ENCODE measurements around the gene SMAP2. TPM values are rescaled to one million over a fixed set of nuclear protein-coding genes. Genes with fewer than 3 reads are reported as not detected.

SMAP2 gene
- total and polyA plus RNA-seq, 2 donors (not counting 1 experiment from before 2014, with no cell fraction given), result 16.7 to 28.7 TPM

DNA sequence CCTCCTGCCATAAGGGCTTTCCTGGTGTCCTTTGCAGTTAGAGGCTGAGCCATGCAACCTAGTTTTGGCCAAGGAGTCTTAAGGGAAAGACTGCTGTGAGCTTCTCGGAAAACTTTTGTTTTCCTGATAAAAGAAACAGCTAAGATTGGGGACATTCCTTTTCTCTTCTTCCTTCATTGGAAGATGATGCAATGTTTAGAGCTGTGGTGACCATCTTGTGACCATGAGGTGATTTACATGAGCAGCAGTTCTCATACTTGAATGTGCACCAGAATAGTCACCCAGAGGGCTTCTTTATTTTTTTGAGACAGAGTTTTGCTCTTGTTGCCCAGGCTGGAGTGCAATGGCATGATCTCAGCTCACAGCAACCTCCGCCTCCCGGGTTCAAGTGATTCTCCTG, 20.4 kb upstream of the SMAP2 start:
- no peak overlapping the region for H3K27ac ChIP-seq (ENCODE audit: insufficient read depth, low read length)

DNA sequence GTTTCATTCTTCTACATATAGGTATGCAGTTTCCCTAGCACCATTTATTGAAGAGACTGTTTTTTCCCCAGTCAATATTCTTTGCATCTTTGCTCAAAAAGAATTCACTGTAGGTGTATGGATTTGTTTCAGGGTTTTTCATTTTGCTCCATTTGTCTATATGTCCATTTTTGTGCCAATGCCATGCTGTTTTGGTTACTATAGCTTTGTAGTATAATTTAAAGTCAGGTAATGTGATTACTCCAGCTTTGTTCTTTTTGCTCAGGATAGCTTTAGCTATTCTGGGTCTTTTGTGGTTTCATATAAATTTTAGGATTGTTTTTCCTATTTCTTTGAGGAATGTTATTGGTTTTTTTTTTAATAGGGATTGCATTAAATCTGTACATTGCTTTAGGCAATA, 15.9 kb upstream of the SMAP2 start:
- Histone ChIP-seq H3K27me3 (ENCODE audit: control insufficient read depth, insufficient read depth, low read length) (peaks cover 2% of the 10 kb centered on the region), H3K9ac (ENCODE audit: insufficient read depth, low read length) (no peak overlapping the region), H3K4me1 (ENCODE audit: control insufficient read depth, extremely low read depth, insufficient read depth, low read length) (no peaks in the 10 kb centered on the region), H3K36me3 (ENCODE audit: control insufficient read depth, insufficient read depth, low read length) (no peaks in the 10 kb centered on the region), H2AFZ (ENCODE audit: low read length) (no peak overlapping the region), H3K4me2 (ENCODE audit: extremely low read depth, insufficient read depth, low read length) (no peak overlapping the region), H3K79me2 (ENCODE audit: control insufficient read depth, insufficient read depth, low read length) (no peaks in the 10 kb centered on the region), H4K20me1 (ENCODE audit: control insufficient read depth, extremely low read depth, insufficient read depth, low read length) (no peaks in the 10 kb centered on the region), H3K9me3 (ENCODE audit: control insufficient read depth, insufficient read depth, low read depth, low read length) (no peaks in the 10 kb centered on the region), H3K4me3 (replicated peaks in 1 of 4; ENCODE audit: control extremely low read depth in 1 of 4, insufficient read depth in 1 of 4, low read depth in 3 of 4, low read length in 4 of 4) (no peak overlapping the region), H3K27ac (ENCODE audit: insufficient read depth, low read length) (no peak overlapping the region)
- no peak for TF ChIP-seq EZH2 (IDR thresholded peaks at IDR 0.05; ENCODE audit: low read length, missing control alignments)
- TF ChIP-seq, protein P1, sequence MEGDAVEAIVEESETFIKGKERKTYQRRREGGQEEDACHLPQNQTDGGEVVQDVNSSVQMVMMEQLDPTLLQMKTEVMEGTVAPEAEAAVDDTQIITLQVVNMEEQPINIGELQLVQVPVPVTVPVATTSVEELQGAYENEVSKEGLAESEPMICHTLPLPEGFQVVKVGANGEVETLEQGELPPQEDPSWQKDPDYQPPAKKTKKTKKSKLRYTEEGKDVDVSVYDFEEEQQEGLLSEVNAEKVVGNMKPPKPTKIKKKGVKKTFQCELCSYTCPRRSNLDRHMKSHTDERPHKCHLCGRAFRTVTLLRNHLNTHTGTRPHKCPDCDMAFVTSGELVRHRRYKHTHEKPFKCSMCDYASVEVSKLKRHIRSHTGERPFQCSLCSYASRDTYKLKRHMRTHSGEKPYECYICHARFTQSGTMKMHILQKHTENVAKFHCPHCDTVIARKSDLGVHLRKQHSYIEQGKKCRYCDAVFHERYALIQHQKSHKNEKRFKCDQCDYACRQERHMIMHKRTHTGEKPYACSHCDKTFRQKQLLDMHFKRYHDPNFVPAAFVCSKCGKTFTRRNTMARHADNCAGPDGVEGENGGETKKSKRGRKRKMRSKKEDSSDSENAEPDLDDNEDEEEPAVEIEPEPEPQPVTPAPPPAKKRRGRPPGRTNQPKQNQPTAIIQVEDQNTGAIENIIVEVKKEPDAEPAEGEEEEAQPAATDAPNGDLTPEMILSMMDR (conservative IDR thresholded peaks at IDR 0.05 in 1 of 2, IDR thresholded peaks at IDR 0.05 in 1 of 2; ENCODE audit: low read depth in 1 of 2, low read length in 2 of 2), result no peak
- no peak for DNase-seq (ENCODE audit: low read depth in 2 of 2)

More for the DNA sequence above, 20.4 kb upstream of the SMAP2 start:
- no peak overlapping the region for H3K4me2 ChIP-seq (ENCODE audit: extremely low read depth, insufficient read depth, low read length)
- DNase-seq (ENCODE audit: low read depth in 2 of 2), result no peak
- H3K9me3 ChIP-seq (ENCODE audit: control insufficient read depth, insufficient read depth, low read depth, low read length), result no peaks in the 10 kb centered on the region
- no peak overlapping the region for H3K4me3 ChIP-seq (replicated peaks in 1 of 4; ENCODE audit: control extremely low read depth in 1 of 4, insufficient read depth in 1 of 4, low read depth in 3 of 4, low read length in 4 of 4)
- no peaks in the 10 kb centered on the region for H3K36me3 ChIP-seq (ENCODE audit: control insufficient read depth, insufficient read depth, low read length)
- no peak overlapping the region for H2AFZ ChIP-seq (ENCODE audit: low read length)
- H3K79me2 ChIP-seq (ENCODE audit: control insufficient read depth, insufficient read depth, low read length), result no peaks in the 10 kb centered on the region
- H3K27me3 ChIP-seq (ENCODE audit: control insufficient read depth, insufficient read depth, low read length), result peaks cover 2% of the 10 kb centered on the region
- H4K20me1 ChIP-seq (ENCODE audit: control insufficient read depth, extremely low read depth, insufficient read depth, low read length), result no peaks in the 10 kb centered on the region
- TF ChIP-seq EZH2 (IDR thresholded peaks at IDR 0.05; ENCODE audit: low read length, missing control alignments), result no peak
- TF ChIP-seq, protein P1 (conservative IDR thresholded peaks at IDR 0.05 in 1 of 2, IDR thresholded peaks at IDR 0.05 in 1 of 2; ENCODE audit: low read depth in 1 of 2, low read length in 2 of 2), result no peak
- no peak overlapping the region for H3K9ac ChIP-seq (ENCODE audit: insufficient read depth, low read length)
- H3K4me1 ChIP-seq (ENCODE audit: control insufficient read depth, extremely low read depth, insufficient read depth, low read length), result no peaks in the 10 kb centered on the region

DNA sequence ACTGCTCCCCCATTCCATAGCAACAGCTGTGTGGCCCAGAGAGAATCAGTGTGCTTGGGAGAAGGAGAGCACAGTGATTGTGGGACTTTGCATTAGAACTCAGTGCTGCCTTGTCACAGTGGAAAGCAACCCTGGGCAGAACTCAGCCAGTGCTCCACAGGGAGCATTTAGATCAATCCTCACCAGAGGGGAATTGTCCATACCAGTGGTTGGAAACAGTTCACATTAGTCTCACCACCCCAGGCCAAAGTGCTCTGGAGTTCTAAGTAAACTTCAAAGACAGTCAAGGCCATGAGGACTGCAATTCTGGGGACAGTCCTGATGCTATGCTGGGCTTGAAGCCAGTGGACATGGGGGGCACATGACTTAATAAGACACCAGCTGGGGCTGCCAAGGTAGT, 12.9 kb upstream of the SMAP2 start:
- DNase-seq (ENCODE audit: low read depth in 2 of 2), result no peak
- H3K36me3 ChIP-seq (ENCODE audit: control insufficient read depth, insufficient read depth, low read length), result no peaks in the 10 kb centered on the region
- H3K4me1 ChIP-seq (ENCODE audit: control insufficient read depth, extremely low read depth, insufficient read depth, low read length), result no peaks in the 10 kb centered on the region
- no peaks in the 10 kb centered on the region for H4K20me1 ChIP-seq (ENCODE audit: control insufficient read depth, extremely low read depth, insufficient read depth, low read length)
- H2AFZ ChIP-seq (ENCODE audit: low read length), result no peak overlapping the region
- H3K9ac ChIP-seq (ENCODE audit: insufficient read depth, low read length), result no peak overlapping the region
- H3K9me3 ChIP-seq (ENCODE audit: control insufficient read depth, insufficient read depth, low read depth, low read length), result no peaks in the 10 kb centered on the region
- peaks cover 4% of the 10 kb centered on the region for H3K27me3 ChIP-seq (ENCODE audit: control insufficient read depth, insufficient read depth, low read length)
- TF ChIP-seq, protein P1 (conservative IDR thresholded peaks at IDR 0.05 in 1 of 2, IDR thresholded peaks at IDR 0.05 in 1 of 2; ENCODE audit: low read depth in 1 of 2, low read length in 2 of 2), result no peak
- no peak for TF ChIP-seq EZH2 (IDR thresholded peaks at IDR 0.05; ENCODE audit: low read length, missing control alignments)
- no peak overlapping the region for H3K27ac ChIP-seq (ENCODE audit: insufficient read depth, low read length)
- H3K4me2 ChIP-seq (ENCODE audit: extremely low read depth, insufficient read depth, low read length), result no peak overlapping the region
- no peaks in the 10 kb centered on the region for H3K79me2 ChIP-seq (ENCODE audit: control insufficient read depth, insufficient read depth, low read length)
- no peak overlapping the region for H3K4me3 ChIP-seq (replicated peaks in 1 of 4; ENCODE audit: control extremely low read depth in 1 of 4, insufficient read depth in 1 of 4, low read depth in 3 of 4, low read length in 4 of 4)

Data from fibroblast of lung (primary cell).